GM23338 (cell line): Measurements from ENCODE around the gene MED9. TPM values are rescaled to one million over a fixed set of nuclear protein-coding genes. Genes with fewer than 3 reads are reported as not detected.
A peak's percentile ranks its signal among the peaks of the same experiment; 100 is the strongest.

Experiments used
- ATAC-seq: fragments of 200-7000 bp; cut with Tn5 transposase; 3 replicates; pipeline ENCODE4 v1.9.1; 2020
- DNase-seq: peaks from one replicate; pipeline ENCODE4 v3.0.0-alpha.2; 2015; ENCODE audit warnings: low spot score
- H2AFZ ChIP-seq: fragments of 200-600 bp; sonication (generic); 2 replicates; pipeline ENCODE4 v1.8.0; 2016; ENCODE audit warnings: antibody characterized with exemption, mild to moderate bottlenecking, moderate library complexity
- H3F3A ChIP-seq: fragments of 200-600 bp; sonication (generic); replicated peaks from 2 replicates; pipeline ENCODE4 v1.8.0; 2017; ENCODE audit warnings: antibody characterized with exemption, mixed run types, low read depth
- H3K27ac ChIP-seq: fragments of 200-600 bp; sonication (generic); 2 replicates; pipeline ENCODE4 v1.6.1; 2016; ENCODE audit warnings: low read depth
- H3K27me3 ChIP-seq: fragments of 200-600 bp; sonication (generic); 2 replicates; pipeline ENCODE4 v1.8.0; 2016; ENCODE audit warnings: mild to moderate bottlenecking, mixed run types, moderate library complexity; ENCODE audit not compliant: insufficient read depth
- H3K36me3 ChIP-seq: fragments of 200-600 bp; sonication (generic); 2 replicates; pipeline ENCODE4 v1.8.0; 2016; ENCODE audit warnings: mild to moderate bottlenecking; ENCODE audit not compliant: insufficient read depth
- H3K4me1 ChIP-seq: fragments of 200-600 bp; sonication (generic); 2 replicates; pipeline ENCODE4 v1.8.0; 2016; ENCODE audit warnings: mild to moderate bottlenecking, moderate library complexity; ENCODE audit not compliant: insufficient read depth
- H3K4me2 ChIP-seq: fragments of 200-600 bp; sonication (generic); 2 replicates; pipeline ENCODE4 v1.7.1; 2017; ENCODE audit warnings: mixed run types
- H3K4me3 ChIP-seq: fragments of 200-600 bp; sonication (generic); 2 replicates; pipeline ENCODE4 v1.6.1; 2016; ENCODE audit warnings: mixed run types
- H3K79me2 ChIP-seq: fragments of 200-600 bp; sonication (generic); replicated peaks from 2 replicates; pipeline ENCODE4 v1.8.0; 2017; ENCODE audit warnings: mild to moderate bottlenecking; ENCODE audit not compliant: insufficient read depth
- H3K9me2 ChIP-seq: fragments of 200-600 bp; sonication (generic); 2 replicates; pipeline ENCODE4 v1.8.0; 2017; ENCODE audit not compliant: insufficient read depth
- H4K20me1 ChIP-seq: fragments of 200-600 bp; sonication (generic); replicated peaks from 2 replicates; pipeline ENCODE4 v1.8.0; 2017; ENCODE audit warnings: mild to moderate bottlenecking; ENCODE audit not compliant: insufficient read depth
- H3K27ac Mint-ChIP-seq: 2 replicates; pipeline ENCODE4 v1.8.0; 2020; ENCODE audit warnings: inconsistent platforms, mild to moderate bottlenecking, moderate library complexity, mixed read lengths
- H3K27me3 Mint-ChIP-seq: 3 replicates; pipeline ENCODE4 v1.8.0; 2022; ENCODE audit warnings: low read depth, mild to moderate bottlenecking, moderate library complexity, mixed read lengths, inconsistent platforms; ENCODE audit not compliant: insufficient read depth, poor library complexity
- H3K36me3 Mint-ChIP-seq: 3 replicates; pipeline ENCODE4 v1.8.0; 2021; ENCODE audit warnings: low read depth, mild to moderate bottlenecking, inconsistent platforms, moderate library complexity, mixed read lengths
- H3K4me1 Mint-ChIP-seq: 3 replicates; pipeline ENCODE4 v1.8.0; 2020; ENCODE audit warnings: mild to moderate bottlenecking, inconsistent platforms, mixed read lengths
- H3K4me3 Mint-ChIP-seq: 3 replicates; pipeline ENCODE4 v1.8.0; 2021; ENCODE audit warnings: moderate library complexity, mild to moderate bottlenecking, inconsistent platforms, mixed read lengths
- H3K9me3 Mint-ChIP-seq: 3 replicates; pipeline ENCODE4 v1.8.0; 2020; ENCODE audit warnings: moderate library complexity, mild to moderate bottlenecking, inconsistent platforms, mixed read lengths
- CREB1 ChIP-seq: fragments of 250-450 bp; sonication (Bioruptor Pico); IDR thresholded peaks from 2 replicates; pipeline ENCODE4 v1.5.0; 2020; ENCODE audit warnings: low read depth, mild to moderate bottlenecking, moderate library complexity
- CTCF ChIP-seq, 2 experiments: fragments of 200-600 bp in 1 of 2; sonication (generic) in 1 of 2; conservative IDR thresholded peaks; 2 replicates each; pipeline versions ENCODE4 v1.5.1 to v1.6.1; 2016 to 2017; ENCODE audit warnings: antibody characterized with exemption in 2 of 2, low read depth in 2 of 2, mild to moderate bottlenecking in 2 of 2, moderate library complexity in 1 of 2
- ETS1 ChIP-seq: IDR thresholded peaks from 2 replicates; pipeline ENCODE4 v1.6.1; 2016; ENCODE audit warnings: antibody characterized with exemption
- EZH2 ChIP-seq: fragments of 200-600 bp; sonication (generic); IDR thresholded peaks from one replicate; pipeline ENCODE4 v1.8.0; 2017; ENCODE audit warnings: antibody characterized with exemption, mild to moderate bottlenecking, low read depth; ENCODE audit not compliant: unreplicated experiment
- JUNB ChIP-seq: IDR thresholded peaks from one replicate; pipeline ENCODE4 v1.6.1; 2016; ENCODE audit warnings: antibody characterized with exemption; ENCODE audit not compliant: unreplicated experiment
- NANOG ChIP-seq: IDR thresholded peaks from 2 replicates; pipeline ENCODE4 v1.6.1; 2016; ENCODE audit warnings: antibody characterized with exemption, borderline replicate concordance
- POLR2AphosphoS5 ChIP-seq: IDR thresholded peaks from 2 replicates; pipeline ENCODE4 v1.6.1; 2016; ENCODE audit warnings: antibody characterized with exemption, low read depth
- REST ChIP-seq: IDR thresholded peaks from one replicate; pipeline ENCODE4 v1.6.1; 2018; ENCODE audit warnings: antibody characterized with exemption; ENCODE audit not compliant: unreplicated experiment
- STAT1 ChIP-seq: IDR thresholded peaks from one replicate; pipeline ENCODE4 v1.6.1; 2016; ENCODE audit warnings: antibody characterized with exemption; ENCODE audit not compliant: unreplicated experiment
- ZNF462 ChIP-seq: fragments of 250-450 bp; sonication (Bioruptor Pico); IDR thresholded peaks from 2 replicates; pipeline ENCODE4 v1.5.0; 2020; ENCODE audit warnings: mild to moderate bottlenecking, moderate library complexity
- polyA plus RNA-seq: library from polyadenylated mRNA; unstranded; fragments of >200 nt; fragmentation: Nextera tagmentation; extraction: Ambion mirVana; gene quantifications from 2 replicates; pipeline ENCODE4 v1.2.1, GENCODE V29; 2016
- total RNA-seq: library from RNA; depleted of rRNA; stranded (reverse); fragments of >200 nt; shearing (Covaris generic); gene quantifications from 2 replicates; pipeline ENCODE4 v1.2.3, GENCODE V29; 2014

The MED9 gene
- total and polyA plus RNA-seq, 2 experiments from 2014 or later, result 17.3 to 19.9 TPM

GRCh38 chr17:17474341-17474740 lies 2.5 kb upstream of the MED9 start:
- H3F3A ChIP-seq, result no peaks in the 10 kb centered on the region
- peaks cover 17% of the 10 kb centered on the region for H3K27me3 Mint-ChIP-seq
- peaks cover 8% of the 10 kb centered on the region; the same call in 1 of the 2 replicates for H4K20me1 ChIP-seq
- TF ChIP-seq JUNB, result no peak
- no peak for TF ChIP-seq CTCF (conservative IDR thresholded peaks at IDR 0.05; ENCODE audit: low read depth in 2 of 2)
- DNase-seq (no peak), ATAC-seq (no peak)
- peaks cover 11% of the 10 kb centered on the region for H3K4me1 Mint-ChIP-seq
- H2AFZ ChIP-seq, result no peak overlapping the region
- no peak overlapping the region for H3K4me3 ChIP-seq
- no peaks in the 10 kb centered on the region for H3K36me3 ChIP-seq
- H3K79me2 ChIP-seq, result peaks cover 25% of the 10 kb centered on the region
- H3K4me3 Mint-ChIP-seq, result no peak overlapping the region
- no peaks in the 10 kb centered on the region for H3K9me3 Mint-ChIP-seq
- no peak overlapping the region for H3K4me2 ChIP-seq
- H3K27ac Mint-ChIP-seq, result no peak overlapping the region
- H3K27me3 ChIP-seq, result no peaks in the 10 kb centered on the region
- H3K4me1 ChIP-seq, result peaks cover 8% of the 10 kb centered on the region
- H3K27ac ChIP-seq, result no peak overlapping the region
- H3K36me3 Mint-ChIP-seq, result no peaks in the 10 kb centered on the region
- no peaks in the 10 kb centered on the region for H3K9me2 ChIP-seq

GRCh38 chr17:17479209-17479608 lies 2.4 kb downstream of the MED9 start:
- Mint-ChIP-seq H3K4me1 (peaks cover 11% of the 10 kb centered on the region), H3K27me3 (peaks cover 12% of the 10 kb centered on the region), H3K9me3 (no peaks in the 10 kb centered on the region), H3K4me3 (0 out of 3 replicates have a peak overlapping the region, but pooled peaks have one; percentile 18), H3K36me3 (peaks cover 4% of the 10 kb centered on the region; the same call in 1 of the 3 replicates), H3K27ac (no peak overlapping the region)
- H3K4me2 ChIP-seq, result no peak overlapping the region
- H3K27ac ChIP-seq, result no peak overlapping the region
- H2AFZ ChIP-seq, result no peak overlapping the region
- DNase-seq (no peak), ATAC-seq (no peak)
- no peaks in the 10 kb centered on the region for H3K36me3 ChIP-seq
- no peaks in the 10 kb centered on the region for H3K9me2 ChIP-seq
- no peaks in the 10 kb centered on the region for H3F3A ChIP-seq
- peaks cover 8% of the 10 kb centered on the region for H3K4me1 ChIP-seq
- peaks cover 9% of the 10 kb centered on the region; the same call in 1 of the 2 replicates for H4K20me1 ChIP-seq
- peaks cover 73% of the 10 kb centered on the region for H3K79me2 ChIP-seq
- no peak overlapping the region for H3K4me3 ChIP-seq
- no peaks in the 10 kb centered on the region for H3K27me3 ChIP-seq
- TF ChIP-seq EZH2 (no peak), REST (no peak), JUNB (no peak), NANOG (no peak), POLR2AphosphoS5 (no peak), STAT1 (no peak), CREB1 (CRISPR knock-in tag) (no peak), ETS1 (no peak), ZNF462 (CRISPR knock-in tag) (no peak)
